GM04504 (cell line): Measurements from ENCODE around the gene RAPGEF5.

ENCODE experiments used
- DNase-seq: peaks from one replicate; pipeline ENCODE4 v3.0.0-alpha.2; 2012; ENCODE audit warnings: low read depth

RAPGEF5 gene

DNA sequence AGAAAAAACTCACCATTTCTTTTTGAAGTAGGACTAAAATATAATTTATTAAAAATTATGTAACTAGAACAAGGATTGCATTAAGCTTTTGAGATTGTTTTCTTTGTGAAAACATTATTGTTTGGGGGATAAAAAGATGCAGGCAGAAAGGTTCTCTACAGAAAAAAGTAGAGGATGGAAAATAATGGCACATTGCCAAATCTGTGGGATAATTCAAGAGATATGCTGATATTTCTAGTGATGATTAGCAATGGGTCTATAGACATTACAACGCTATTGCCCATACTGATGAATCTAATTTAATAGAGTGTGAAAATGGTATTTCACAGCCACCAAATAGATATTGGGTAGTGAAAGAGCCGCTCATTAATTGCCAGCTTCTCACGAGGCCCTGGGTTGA, 204.3 kb downstream of the RAPGEF5 start:
- DNase-seq: no peak

DNA sequence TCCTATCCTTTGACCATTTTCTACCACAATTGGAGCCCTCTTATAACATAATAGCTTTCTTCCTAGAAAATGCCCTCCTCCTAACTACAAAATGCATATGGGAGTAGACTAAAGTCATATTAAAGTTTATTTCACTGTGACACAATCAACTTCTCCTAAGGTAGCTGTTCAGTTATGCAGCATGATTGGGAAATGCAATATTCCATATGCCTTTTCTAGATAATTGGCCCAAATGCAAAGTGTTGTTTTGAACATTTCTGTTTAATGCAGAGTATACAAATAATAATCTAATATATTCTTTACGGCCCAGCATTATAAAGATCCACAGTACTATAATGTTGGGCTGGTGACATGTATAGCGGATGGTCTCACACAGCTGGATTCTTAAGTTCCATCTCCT, 205.1 kb downstream of the RAPGEF5 start:
- no peak for DNase-seq

DNA sequence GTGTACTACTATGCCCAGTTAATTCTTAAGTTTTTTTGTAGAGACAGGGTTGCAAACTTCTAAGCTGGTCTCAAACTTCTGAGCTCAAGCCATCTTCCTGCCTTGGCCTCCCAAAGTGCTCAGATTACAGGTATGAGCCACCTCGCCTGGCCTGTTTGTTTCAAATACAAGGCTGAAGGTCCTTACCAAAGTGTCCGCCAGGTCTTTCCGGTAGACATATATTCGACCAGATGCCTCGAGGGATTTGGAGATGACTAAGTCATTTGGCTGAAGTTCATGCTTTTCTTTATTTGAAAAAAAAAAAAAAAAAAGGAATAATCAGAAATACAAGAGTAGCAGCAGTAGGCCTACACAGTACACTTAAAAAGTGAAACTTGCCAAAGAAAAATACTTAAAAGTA, 206.7 kb downstream of the RAPGEF5 start:
- DNase-seq: no peak

DNA sequence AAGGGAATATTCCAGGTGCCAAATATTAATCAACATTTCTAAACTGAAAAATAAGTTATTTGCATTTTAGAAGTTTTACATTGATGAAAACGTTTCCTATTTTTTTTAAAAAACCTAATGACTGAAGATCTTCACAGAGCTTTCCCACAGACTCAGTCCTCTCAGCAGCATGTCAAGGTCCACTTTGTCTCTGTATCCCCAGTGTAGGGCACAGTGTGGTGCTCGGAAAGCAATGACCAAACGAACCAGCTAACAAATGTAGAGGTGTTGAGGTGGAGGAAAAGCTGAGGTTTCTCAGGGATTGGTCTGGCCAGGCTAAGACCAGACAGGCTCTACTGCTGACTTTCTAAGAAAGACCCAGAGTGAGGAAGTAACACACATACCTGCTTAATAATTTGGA, 209.1 kb downstream of the RAPGEF5 start:
- no peak for DNase-seq

DNA sequence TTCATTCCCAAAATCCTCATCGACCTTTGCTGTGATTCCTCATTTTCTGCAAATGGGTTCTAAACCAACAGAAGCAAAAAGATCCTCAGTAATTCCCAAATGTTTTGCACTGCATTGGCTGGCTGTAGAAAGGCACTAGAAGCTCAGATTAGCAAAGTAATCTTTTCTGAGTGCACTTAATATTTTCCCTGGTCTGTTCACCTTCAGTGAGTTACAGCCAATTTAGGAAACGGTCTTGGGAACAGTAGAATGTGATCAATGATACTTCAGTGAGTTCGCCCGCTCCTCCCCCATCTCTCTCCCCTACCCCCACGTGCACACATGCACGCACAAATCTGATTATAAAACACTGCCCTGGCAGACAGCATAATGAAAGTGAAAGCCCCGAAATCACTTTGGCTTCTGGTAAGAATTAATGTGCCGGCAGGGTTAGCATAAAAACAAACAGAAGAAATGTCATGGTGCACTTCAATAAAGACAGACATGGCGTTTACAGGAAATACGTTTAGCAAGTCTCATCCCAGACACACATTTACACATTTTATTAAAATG, 209.9 kb downstream of the RAPGEF5 start:
- DNase-seq: no peak

DNA sequence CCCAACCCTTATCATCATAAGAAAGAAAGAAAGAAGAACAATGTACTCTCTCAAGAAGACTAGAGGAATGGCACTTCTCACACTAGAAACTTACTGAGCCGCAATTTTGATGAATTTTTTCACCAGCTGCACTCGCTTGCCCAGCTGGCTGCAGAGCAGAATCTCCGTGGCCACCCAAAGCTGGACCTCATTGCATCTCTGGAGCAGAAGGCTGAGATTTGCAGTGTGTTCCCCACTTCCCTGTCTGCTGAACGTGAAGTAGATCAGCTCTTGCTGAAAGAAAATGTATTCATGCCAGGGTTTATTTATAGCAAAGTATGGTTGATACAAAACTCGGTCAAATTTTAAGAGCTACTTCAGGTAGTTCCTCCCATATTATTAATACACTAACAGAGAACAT, 212.0 kb downstream of the RAPGEF5 start:
- DNase-seq: no peak

DNA sequence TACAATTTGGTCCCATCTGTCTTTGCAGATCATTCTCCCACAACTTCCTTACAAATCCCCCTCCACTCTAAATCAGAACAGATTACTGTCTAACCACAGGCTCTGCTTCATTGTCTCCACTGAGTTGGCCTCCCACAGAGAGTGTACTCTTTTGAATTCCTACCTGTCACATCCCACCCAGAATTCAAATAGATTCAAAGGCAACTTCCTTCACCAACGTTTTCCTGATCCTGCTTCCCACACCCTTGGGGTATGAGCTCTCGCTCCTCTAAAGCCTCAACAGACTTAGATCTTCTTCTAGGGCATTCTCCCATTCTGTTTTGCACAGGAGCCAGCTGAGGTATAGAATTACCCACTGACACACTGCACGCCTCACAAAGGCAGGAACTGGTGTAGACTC, 213.5 kb downstream of the RAPGEF5 start:
- DNase-seq: no peak

DNA sequence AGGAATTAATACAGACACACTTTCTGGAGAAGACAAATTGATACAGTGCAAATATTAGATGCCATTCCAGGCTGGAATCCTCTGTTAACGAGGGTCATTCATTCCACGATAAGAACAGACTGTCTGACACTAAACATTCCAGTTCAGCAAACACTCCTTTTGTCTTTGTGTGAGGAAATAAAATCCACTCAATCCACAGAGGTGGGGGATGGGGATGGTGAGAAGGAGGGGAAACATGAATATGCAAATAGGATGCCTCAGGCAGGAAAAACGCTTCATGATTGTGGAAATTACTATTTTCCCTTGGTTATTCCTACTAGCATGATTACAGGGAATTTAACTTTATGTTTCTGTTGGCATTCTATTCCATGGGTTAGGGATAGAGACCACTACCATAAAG, 214.4 kb downstream of the RAPGEF5 start:
- DNase-seq: no peak

DNA sequence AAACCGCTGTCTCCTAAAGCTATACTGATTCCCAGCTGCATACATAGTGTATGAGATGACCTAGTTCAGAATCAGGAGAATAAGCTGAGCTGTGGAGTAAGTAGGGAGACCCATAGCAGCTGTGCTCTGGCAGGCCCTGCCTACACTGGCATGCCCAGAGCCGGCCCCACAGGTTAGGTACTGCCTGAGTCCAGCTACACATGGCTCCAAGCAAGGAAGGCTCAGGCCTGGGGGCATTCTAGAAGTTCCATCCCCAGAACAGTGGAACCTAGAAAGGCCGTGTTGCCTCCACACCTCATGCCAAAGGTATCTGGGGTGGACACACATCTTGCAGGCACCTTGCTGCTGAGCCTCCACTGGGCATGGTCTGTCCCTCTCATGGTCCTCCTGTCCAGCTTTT, 215.6 kb downstream of the RAPGEF5 start:
- no peak for DNase-seq

DNA sequence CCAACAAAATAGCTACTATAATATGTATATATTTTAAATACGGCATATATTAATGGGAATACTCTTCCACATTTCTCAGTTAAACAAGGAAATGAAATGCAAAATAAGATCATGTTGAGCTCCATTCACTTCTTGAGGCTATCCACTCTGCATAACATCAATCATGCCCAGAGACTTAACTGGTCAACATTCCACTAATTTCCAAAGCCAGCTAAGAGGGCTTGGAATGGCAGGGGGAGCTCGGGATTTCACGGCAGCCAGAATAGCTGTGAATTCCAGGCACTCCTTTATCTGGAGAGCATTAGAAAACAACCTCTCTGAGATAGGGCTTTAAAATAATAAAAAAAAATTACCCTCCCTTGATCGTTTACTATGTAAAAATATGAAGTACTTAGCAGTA, 216.4 kb downstream of the RAPGEF5 start:
- DNase-seq: no peak

DNA sequence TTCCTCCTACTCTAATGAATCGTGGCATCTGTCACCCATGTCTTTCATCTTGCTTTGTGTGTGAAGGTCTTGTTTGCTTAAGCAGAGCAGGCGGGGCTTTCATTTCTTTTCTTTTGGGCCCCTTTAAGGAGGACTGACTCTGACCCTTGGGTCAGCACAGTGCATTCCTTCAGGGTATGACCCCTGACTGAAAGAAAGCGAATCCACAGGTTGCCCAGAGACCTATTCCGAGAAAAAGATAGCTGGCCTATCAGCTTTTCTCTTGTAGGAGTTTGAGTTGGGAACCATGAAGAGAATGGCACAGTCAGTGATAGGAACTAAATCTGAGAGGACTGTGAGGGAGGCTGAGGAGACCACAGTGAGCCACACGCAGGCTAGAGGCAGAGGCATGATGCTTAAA, 218.1 kb downstream of the RAPGEF5 start:
- DNase-seq: no peak

DNA sequence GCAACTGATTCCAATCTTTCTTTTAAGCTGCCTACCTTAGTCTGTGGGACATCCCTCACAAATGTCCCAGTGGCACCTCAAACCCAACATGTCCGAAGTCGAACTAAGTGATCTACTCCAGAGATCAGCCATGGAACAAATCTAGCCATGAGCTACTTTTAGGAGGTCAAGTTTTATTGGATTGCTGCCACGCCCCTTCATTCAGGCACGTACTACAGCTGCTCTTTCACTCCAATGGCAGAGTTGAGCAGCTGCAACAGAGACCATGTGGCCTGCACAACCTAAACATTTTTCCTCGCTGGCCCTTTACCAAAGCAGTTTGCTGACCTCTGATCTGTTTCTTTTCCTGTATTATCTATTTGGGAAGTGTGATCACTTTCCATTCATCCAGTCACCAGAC, 218.8 kb downstream of the RAPGEF5 start:
- DNase-seq: no peak

DNA sequence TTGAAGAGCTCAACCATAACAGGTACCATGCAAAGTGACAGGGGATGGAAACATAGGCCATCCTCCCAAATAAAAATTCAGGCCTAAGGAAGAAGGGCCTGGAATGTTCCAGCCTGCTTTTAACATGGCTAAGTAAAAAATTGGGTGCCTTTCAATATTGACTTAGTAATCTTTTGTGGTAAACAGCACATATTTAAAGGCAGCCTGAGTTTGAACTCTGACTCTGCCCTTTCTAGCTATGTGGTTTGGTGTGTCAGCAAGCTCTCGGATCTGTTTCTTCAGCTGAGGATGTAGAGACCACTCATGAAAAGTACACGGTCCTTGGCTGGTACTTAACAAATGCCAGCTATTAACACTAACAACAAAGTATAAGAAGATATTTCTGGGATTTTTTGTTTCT, 219.5 kb downstream of the RAPGEF5 start:
- no peak for DNase-seq

DNA sequence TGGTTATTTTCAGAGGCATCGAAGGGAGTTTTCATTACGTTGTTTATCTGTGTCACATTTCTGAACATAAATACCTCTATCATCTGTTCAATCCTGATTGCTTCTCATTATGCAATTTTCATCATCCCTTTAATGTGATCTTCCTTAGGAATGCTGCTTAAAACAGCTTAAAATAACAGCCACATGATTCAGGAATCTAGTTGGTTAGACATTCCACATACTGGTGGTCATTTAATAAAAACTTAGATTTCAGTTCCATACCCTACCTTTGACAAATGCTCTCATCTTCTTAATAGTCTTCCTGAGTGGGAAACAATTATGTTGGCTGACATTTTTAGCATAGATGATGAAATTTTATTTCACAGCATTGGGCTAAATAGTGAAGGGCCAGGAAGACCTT, 219.9 kb downstream of the RAPGEF5 start:
- peak; percentile 35 for DNase-seq

DNA sequence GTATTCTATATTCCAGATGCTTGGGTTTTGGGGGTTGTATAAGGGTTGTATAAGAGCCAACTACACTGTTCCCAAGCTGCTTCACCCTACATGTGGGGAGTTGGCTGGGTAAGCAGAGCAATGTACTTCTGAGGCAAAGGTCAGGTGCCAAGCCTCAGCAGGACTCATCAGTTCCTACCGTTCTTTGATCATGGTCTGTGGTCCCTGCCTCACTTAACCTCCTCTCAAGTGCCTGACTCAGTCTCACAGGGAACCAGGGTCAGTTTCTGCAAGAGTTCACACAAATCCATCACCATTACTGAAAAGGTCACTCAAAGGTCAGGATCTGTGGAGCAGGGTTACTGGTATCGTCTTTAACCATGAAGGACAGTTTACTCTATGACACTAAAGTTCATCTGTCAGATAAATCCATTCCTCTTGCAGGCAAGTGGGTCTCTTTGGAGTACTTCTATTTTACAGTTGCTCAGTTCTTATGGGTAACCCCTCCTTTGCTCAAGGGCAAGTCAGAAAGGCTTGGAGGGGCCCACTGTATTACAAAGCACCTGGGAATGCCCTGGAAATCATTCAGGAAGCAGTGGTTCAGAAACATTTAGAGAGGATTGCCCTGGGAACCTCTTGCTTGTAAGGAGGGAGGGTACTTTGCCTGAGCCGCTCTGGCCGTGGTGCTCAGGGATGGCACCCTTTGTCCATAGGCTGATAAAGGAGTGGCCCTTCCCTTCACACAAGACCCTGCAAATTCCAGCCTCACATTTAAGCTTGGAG, 227.0 kb downstream of the RAPGEF5 start:
- no peak for DNase-seq

DNA sequence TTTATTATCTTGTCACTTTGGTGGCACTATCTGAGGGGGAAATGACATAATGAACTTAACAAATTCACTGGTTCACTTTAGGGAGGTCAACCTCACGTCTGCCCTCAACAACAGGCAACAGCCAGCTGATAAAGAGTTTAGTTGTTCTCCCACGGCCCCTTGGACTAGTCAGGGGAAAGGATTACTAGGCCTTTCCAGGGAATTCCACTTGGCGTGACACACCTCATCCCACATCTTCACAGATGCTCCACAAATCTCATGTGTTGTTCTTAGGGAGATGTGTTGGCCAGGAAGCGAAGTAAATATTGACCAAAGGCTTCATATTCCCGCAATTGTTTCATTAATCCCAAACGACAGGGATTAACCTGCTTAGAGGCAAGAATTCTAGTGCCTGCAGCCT, 227.8 kb downstream of the RAPGEF5 start:
- DNase-seq: no peak

DNA sequence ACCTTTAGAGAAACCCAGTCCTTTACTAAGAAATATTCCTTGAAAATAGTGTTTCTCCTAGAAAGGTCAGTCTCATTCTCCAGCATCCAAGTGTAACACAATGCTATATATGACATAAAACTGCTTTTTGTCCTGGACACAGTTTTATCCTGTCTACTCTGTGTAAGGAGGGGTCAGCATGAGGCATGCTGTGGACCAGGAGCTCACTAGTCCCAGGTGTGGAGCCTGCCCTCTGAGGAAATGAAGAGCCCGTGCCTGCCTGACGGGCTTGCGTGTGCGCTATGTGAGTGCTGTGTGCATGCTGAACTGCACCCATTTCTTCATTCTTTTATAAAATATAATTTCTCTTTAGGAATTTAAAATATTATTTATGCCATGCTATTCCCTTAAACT, 228.4 kb downstream of the RAPGEF5 start:
- DNase-seq: no peak

DNA sequence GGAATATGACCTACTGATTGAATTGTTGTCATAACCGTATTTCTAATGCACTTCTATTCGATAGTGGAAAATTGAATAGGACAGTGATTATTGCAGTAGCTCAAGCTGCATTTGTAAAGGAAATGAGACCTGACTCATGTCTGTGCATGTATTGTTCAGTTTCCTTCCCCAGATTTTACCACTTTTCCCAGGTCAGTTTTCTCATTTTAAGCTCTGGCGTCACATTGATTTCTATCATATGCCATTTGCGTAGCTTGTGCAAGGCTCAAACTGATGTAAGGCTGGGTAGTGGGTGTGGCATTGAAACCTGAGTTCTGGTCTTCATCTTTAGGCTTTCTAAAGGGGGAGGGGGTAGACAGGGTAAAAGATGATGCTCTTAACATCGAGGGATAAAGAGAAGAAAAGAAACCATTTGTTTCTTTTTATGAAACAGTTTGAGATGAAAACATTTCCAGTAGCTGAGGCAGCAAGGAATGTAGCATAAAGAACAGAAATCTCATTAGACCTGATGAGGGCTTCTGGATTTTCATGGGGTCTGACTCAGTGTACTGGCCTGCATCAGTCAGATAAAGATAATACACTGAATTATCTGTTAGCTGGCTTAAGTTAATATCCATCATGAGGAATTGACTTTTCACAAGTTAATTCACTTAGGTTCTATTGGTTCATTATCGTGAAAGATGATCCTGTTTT, 229.0 kb downstream of the RAPGEF5 start:
- no peak for DNase-seq

DNA sequence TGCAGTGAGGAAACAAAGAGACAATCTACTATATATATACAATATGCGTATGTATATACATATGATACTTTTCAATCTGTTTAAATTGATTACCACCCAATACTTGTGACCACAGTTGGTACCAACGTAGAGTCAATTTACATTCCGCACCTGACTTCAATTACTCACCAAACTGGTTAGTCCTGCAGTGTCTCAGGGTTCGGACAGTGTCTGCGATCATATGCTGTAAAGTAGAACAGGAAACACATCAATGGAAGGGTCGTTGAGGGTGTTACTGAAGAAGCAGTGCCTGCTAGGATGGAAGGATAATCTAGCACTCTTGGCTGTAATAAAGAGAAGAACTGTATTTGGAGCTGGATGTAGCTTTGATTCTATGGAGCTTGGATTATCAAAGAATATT, 231.5 kb downstream of the RAPGEF5 start:
- DNase-seq: no peak

DNA sequence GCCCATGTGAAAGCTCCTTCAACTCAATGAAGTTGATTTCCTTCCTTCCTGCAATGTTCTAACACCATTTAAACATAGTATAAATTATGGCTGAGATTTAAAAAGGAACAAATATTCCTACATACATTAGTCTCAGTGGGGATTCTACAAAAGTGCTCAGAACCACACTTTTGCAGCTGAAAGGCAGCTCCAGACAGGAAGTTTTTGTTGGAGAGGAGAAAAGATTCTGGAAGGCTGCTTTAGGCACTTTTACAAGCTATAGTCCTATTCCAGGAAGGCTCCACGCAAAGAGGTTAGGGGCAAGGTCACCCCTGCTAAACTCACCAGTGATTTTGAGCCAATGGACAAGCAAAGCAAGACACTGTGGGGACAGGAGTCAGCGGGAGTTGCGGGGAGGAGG, 232.0 kb downstream of the RAPGEF5 start:
- no peak for DNase-seq

DNA sequence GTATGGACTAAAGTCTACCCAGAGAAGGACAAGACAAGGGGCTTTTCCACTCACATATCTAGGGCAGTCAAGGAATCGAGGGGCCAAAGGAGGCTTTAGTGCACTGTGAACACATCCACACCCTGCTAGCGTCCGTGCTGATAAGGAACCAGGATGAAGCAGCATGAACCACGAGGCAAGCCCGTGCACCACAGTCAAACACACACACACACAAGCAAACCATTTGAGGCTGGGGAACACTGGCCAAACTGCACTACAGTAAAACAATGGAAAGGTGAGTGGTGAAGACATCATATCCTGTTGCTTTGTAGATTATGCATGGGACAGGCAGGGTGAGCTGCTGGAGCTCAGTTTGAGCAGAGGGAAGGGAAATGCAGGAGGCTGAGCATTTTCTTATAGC, 233.8 kb downstream of the RAPGEF5 start:
- no peak for DNase-seq

DNA sequence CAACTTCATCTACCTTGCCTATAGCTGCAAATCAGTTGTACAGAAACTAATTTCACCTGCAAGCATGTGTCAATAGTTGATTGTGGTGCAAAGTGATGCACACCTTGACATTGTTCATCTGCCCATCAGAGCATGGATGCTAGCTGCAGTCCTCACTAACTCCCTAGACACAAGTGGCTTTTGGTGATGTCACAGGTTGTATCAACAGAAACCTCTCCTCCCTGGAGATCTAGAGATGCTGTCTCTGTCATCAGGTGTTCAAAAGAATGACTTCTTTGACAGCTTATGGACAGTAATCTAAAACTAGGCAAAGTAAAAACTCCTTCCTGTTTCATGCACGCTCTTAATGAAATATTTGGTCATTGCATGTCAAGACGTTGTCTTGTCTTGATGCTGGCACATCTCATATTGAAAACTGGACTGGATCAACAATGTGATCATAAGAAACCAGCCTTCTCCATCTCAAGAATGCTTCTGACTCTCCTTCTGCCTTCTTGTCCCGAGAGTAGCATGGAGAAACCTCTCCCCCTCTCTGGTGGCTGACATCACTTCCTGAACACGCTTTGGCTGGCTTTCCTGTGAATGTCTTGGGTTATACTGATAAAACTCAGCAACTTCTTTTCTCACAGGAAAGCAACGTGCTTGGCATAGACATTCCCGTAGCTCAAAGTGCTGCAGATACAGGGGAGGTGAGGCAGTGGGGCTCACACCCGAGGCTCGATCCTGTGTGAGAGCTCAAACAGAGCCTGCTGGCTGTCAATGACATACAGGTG, 235.1 kb downstream of the RAPGEF5 start:
- no peak for DNase-seq
